ENCODE results near the gene PIH1D1.

Gene PIH1D1

GRCh38 chr19:49432141-49433073, 19.2 kb downstream of the PIH1D1 start:
- DNase-seq, result no peak

- DNase-seq, result no peak
Observed at GRCh38 chr19:49431330-49431749, 20.3 kb downstream of the PIH1D1 start.

GRCh38 chr19:49430678-49431329, 20.8 kb downstream of the PIH1D1 start:
- peak in 1 of 2 experiments; percentile 33 for DNase-seq

- no peak for DNase-seq
Observed at GRCh38 chr19:49430172-49430677, 21.4 kb downstream of the PIH1D1 start.

- no peak for DNase-seq
Observed at GRCh38 chr19:49428547-49429451, 22.8 kb downstream of the PIH1D1 start.

DNA sequence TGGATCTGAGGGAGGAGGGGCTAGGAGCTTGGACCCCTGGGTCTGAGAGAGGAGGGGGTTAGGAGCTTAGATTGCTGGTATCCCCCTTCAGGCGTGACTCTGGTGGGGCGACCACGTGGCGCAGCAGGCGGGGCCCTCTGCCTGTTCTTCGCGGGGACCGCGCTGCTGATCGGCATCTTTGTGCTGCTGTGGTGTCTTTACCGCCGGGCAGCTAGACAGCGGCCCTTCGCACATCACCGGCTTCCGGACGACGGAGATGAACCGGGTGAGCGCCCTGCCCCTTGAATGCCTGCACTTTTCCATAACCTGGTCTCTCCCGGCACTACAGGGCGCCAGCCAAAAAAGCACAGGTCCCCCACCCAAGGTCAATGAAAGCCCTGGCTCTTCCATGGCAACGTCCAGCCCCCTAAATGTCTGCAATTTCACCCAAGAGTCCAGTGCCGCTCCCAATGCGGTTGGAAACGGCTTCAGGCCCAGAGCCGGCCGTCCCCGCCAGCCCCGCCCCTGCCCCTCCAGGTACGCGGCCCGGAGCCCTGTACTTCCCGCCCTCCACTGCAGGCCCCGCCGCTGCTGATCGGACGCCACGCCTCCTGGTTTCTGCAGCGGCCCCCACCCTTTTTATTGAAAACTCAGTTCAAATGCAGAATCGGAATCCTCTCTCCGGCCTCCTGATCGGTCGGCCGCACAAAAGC, 23.6 kb downstream of the PIH1D1 start:
- DNase-seq, result no peak

DNA sequence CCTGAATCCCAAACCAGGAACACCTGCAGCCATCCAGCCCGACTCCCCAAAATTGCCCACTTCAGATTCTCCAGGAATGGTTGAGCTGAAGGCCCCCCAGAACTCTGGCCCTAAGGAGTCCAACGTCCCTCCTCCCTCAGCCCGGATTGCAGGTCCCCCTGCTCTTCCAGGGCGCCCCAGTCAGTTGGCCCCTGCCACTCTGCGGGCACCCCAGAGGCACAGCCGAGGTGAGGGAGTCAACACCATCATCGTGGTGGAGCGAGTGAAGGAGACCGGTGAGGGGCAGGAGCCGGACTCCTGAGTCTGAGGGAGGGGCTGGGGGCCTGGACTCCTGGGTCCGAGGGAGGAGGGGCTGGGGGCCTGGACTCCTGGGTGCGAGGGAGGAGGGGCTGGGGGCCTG, 24.3 kb downstream of the PIH1D1 start:
- DNase-seq, result no peak

GRCh38 chr19:49425922-49426592, 25.6 kb downstream of the PIH1D1 start:
- DNase-seq, result no peak

- DNase-seq, result no peak
Observed at GRCh38 chr19:49425178-49425577, 26.4 kb downstream of the PIH1D1 start, which contains the start of gene GFY. TSS of gene GFY (plus strand) at chr19:49425388. CDS start at chr19:49426431, 1,043 bp downstream.

GRCh38 chr19:49423985-49424303, 27.7 kb downstream of the PIH1D1 start:
- no peak for DNase-seq

DNA sequence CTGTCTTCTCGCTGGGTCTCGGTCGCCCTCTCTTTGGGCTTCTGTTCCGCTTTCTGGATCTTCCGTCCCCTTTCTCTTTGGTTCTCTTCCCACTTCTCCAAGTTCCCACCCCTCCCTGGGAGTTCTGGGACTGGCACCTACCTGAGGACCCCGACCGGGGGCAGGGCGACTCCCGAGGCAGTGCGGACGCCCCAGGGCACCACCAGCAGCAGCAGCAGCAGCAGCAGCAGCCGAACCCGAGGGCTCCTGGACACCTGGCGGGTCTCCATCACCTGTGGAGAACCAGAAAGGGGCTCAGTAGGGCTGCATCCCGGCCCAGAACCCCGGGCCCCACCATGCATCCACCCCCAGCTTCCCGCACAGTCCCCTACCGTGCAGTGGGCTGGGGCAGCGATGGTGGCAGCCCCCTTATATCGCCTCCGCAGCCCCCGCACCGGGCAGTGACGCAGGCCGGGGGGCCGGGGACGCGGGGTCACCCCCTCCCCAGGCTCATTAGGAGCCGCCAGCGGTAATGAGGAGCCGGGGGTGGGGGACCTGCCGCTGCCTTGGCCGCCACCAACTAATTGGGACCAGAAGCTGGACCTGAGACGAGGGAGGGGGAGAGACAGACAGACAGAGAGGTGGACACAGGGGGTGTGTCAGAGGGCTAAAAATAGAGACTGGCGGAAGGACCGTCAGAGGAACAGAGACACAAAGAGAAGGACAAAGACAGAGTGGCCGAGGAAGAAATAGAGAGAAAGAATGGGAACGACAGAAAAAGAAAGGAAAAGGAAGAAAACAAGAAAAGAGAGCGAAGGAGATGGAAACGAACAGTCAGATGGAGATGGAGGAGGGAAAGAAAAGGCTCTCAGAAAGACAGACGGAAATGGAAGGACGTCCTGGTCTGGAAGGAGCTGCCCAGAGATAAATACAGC, 28.3 kb downstream of the PIH1D1 start, which contains the start of gene PTH2:
PTH2 (minus strand) TSS at position 371 of the 914 bp plus-strand sequence; CDS start at position 269, 102 bp downstream.
- no peak for DNase-seq

- DNase-seq, result no peak
Observed at GRCh38 chr19:49422407-49423070, 29.1 kb downstream of the PIH1D1 start.

DNA sequence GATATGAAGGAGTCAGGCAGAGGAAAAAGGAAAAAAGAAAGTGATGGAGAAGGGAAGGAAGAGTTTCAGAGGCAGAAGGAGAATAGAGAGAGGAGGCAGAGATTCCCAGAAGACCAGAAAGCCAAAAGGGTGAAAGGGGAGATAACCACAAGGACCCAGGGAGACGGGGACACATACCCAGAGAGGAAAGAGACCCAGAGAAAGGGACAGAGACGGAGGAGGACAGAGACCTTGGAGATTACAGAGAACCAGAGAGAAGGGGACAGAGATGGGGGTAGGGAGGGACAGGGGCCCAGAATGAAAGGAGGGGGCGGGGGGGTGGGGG, 29.8 kb downstream of the PIH1D1 start:
- DNase-seq, result no peak

- no peak for DNase-seq
Observed at GRCh38 chr19:49421039-49421877, 30.4 kb downstream of the PIH1D1 start.

DNA sequence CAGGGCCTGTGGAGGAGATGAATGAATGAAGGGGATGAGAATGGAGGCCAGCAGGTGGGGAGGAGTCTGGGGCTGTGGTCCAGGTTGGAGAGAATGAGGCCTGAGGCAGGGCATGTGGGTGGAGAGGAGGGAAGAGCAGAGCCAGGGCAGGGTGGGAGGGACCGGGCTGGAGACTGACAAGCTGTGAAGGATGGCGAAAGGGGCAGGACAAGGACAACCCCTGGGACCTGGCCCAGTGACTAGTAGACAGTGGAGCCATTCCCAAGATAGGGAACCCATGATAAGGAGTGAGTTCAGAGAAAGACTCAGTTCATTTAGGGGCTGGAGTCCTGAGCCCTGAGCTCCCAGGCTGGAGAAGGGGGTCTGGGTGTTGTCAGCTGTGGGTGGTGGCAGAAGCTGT, 31.4 kb downstream of the PIH1D1 start:
- DNase-seq, result no peak

- no peak for DNase-seq
Observed at GRCh38 chr19:49419173-49419572, 32.4 kb downstream of the PIH1D1 start.

DNA sequence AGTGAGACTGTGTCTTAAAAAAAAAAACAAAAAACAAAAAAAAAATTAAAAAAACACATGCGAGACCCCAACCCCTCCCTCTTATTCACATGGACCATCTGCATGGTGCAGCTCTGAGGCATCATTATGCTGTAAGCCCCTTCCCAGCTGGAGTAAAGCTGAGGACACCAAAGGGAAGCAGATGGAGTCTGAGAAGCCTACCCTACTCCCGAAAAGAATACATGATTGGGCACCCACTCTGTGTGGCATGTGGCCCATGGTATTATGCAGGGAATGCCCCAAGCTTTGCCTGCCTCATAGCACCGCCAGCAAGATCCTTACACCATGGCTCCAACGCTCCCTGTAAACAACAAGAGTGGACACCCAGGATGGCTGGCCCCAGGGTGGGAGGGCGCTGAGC, 33.1 kb downstream of the PIH1D1 start:
- DNase-seq, result no peak

GRCh38 chr19:49417088-49417487, 34.5 kb downstream of the PIH1D1 start:
- DNase-seq, result no peak

DNA sequence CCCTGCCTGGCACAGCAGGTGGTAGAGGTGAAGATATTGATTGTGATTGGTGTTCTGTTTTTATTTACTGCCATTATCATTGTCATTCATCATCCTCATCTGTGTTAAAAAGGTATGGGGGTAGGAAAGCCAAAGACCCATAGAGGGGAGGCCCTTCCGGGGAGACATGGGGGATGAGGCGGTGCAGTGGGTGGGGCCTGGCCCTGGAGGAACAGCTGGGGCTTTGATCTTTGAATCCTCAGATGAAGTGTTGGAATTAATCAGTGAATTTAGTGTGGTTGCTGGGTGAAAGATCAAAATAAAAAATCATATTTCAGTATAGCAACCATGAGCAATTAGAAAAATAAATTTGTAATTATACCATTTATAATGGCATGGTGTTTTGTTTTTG, 35.8 kb downstream of the PIH1D1 start:
- DNase-seq, result no peak

Measured in AML-193 (cell line).